Measurements from ENCODE around the gene MRPL28. TPM values are rescaled to one million over a fixed set of nuclear protein-coding genes. Genes with fewer than 3 reads are reported as not detected.

The MRPL28 gene
- total and polyA plus RNA-seq, 8 donors, result 39.6 to 59.4 (median 46.8) TPM

DNA sequence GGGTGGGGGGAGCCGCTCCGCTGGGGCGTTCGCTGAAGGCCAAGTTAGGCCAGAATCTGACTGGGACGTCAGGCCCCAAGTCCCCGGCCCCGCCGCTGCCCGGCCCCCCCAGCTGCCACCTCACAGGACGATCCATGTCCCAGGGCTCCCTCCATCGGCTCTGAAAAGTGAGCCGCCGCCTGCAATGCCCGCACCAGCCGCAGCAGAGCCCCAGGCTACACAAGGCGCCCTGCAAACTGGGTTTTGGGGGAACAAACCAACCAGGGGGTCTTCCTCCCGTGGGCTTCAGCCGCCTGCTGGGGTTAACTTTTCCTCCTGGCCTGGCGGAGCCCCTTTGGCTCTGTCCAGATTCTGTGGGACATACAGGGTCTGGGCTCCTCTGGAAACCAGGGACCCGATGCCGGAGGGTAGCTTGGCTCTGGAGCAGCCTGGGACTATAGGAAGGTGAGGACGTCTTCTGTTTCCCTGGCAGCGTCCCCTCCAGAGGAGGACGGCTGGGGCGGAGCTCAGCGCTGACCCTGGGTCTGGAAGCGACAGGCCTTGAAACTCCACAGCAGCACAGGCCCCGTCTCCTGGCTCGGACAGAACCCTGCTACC, 27.5 kb upstream of the MRPL28 start:
- H3K27ac ChIP-seq, result peak overlapping the region in 1 of 2 donors; percentile 28
- peak overlapping the region in 1 of 2 donors; percentile 51 for H3K4me3 ChIP-seq
- no peaks in the 10 kb centered on the region for H3K27me3 ChIP-seq
- peak; percentile 22 to 47 for TF ChIP-seq CTCF (IDR thresholded peaks at IDR 0.05)
- no peaks in the 10 kb centered on the region for H3K36me3 ChIP-seq
- intact Hi-C loops (cut with DNase I), result no loop called here
- H3K4me1 ChIP-seq, result peaks cover 6 to 41% of the 10 kb centered on the region in 2 donors
- ATAC-seq (peak; percentile 8), DNase-seq (peak in 3 of 4 donors; percentile 68 to 87 (median 83))
- no peaks in the 10 kb centered on the region for H3K9me3 ChIP-seq

GRCh38 chr16:397135-397661, 26.9 kb upstream of the MRPL28 start, which contains the start of gene NME4:
Gene NME4, plus strand, starts transcription at chr16:397199. Its CDS starts 24 bp downstream, at chr16:397223.
- DNase-seq (peak in 2 of 4 donors; percentile 41 to 86), ATAC-seq (no peak)
- Histone ChIP-seq H3K36me3 (no peaks in the 10 kb centered on the region), H3K4me1 (peaks cover 0 to 39% of the 10 kb centered on the region in 2 donors), H3K27ac (peak within 1 kb of the TSS; percentile 68 to 72), H3K27me3 (no peaks in the 10 kb centered on the region), H3K9me3 (no peaks in the 10 kb centered on the region), H3K4me3 (peak within 1 kb of the TSS; percentile 51 to 58)
- intact Hi-C loops (cut with DNase I), result no loop called here
- no peak for TF ChIP-seq CTCF (IDR thresholded peaks at IDR 0.05)

DNA sequence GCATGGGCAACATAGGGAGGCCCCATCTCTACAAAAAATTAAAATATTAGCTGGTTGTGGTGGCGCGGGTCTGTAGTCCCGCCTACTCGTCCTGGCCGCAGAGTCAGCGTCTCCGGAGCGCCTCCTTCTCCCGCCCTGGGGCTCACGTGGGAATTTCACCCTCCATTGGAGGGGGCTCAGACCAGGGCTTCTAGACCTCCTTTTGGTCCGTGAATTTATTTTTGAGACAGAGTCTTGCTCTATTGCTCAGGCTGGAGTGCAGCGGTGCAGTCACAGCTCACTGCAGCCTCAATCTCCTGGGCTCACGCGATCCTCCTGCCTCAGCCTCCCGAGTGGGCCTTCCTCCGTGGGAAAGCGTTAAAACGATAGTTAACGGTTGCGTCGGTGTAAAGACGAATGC, 26.3 kb upstream of the MRPL28 start:
- DNase-seq (peak in 1 of 4 donors; percentile 65), ATAC-seq (peak; percentile 30)
- Histone ChIP-seq H3K27me3 (no peaks in the 10 kb centered on the region), H3K27ac (peak overlapping the region; percentile 48 to 72), H3K36me3 (no peaks in the 10 kb centered on the region), H3K4me1 (peaks cover 0 to 37% of the 10 kb centered on the region in 2 donors), H3K4me3 (peak overlapping the region; percentile 17 to 51), H3K9me3 (no peaks in the 10 kb centered on the region)
- TF ChIP-seq CTCF (IDR thresholded peaks at IDR 0.05), result no peak
- intact Hi-C loops (cut with DNase I), result no loop called here

- DNase-seq, result no peak
- H3K9me3 ChIP-seq, result no peaks in the 10 kb centered on the region
- intact Hi-C loops (cut with DNase I), result no loop called here
- TF ChIP-seq CTCF (IDR thresholded peaks at IDR 0.05), result no peak
- no peak for ATAC-seq
- peak overlapping the region in 1 of 2 donors; percentile 51 for H3K4me3 ChIP-seq
- peaks cover 0 to 37% of the 10 kb centered on the region in 2 donors for H3K4me1 ChIP-seq
- H3K27ac ChIP-seq, result peak overlapping the region; percentile 48 to 72
- no peaks in the 10 kb centered on the region for H3K36me3 ChIP-seq
- H3K27me3 ChIP-seq, result no peaks in the 10 kb centered on the region
Observed at GRCh38 chr16:396199-396598, 25.9 kb upstream of the MRPL28 start.

GRCh38 chr16:392450-393030, 22.2 kb upstream of the MRPL28 start:
- H3K36me3 ChIP-seq, result no peaks in the 10 kb centered on the region
- TF ChIP-seq CTCF (IDR thresholded peaks at IDR 0.05), result no peak
- no peaks in the 10 kb centered on the region for H3K27me3 ChIP-seq
- no peak for ATAC-seq
- peaks cover 0 to 16% of the 10 kb centered on the region in 2 donors for H3K4me1 ChIP-seq
- no peak for DNase-seq
- no peaks in the 10 kb centered on the region for H3K9me3 ChIP-seq
- no peak overlapping the region for H3K27ac ChIP-seq
- H3K4me3 ChIP-seq, result no peak overlapping the region
- intact Hi-C loops (cut with DNase I), result no loop called here
